Pulmonary artery endothelial cell (primary cell): ENCODE measurements around the gene CDKL4. TPM values are rescaled to one million over a fixed set of nuclear protein-coding genes. Genes with fewer than 3 reads are reported as not detected.
"Not testable (repeated sequence)": the region's sequence is repeated elsewhere in the genome, so short reads cannot be mapped to it uniquely, and the experiment has no call there.

Experiments
- DNase-seq: peaks from one replicate; pipeline ENCODE4 v3.0.0-alpha.2; 2011; ENCODE audit warnings: low read depth, low spot score
- total RNA-seq: library from RNA; depleted of rRNA; stranded (reverse); fragments of >200 nt; gene quantifications from 2 replicates; pipeline ENCODE4 v1.2.3, GENCODE V29; 2014

The CDKL4 gene
- total RNA-seq, 1 donor from 2014 or later, result 0.59 TPM

GRCh38 chr2:39144416-39144815 lies 99.4 kb downstream of the CDKL4 start:
- DNase-seq, result no peak

- no peak for DNase-seq
These were observed 100.7 kb downstream of the CDKL4 start for GRCh38 chr2:39142904-39143605.

GRCh38 chr2:39141334-39142271 lies 102.2 kb downstream of the CDKL4 start:
- DNase-seq, result no peak

- not testable (repeated sequence) for DNase-seq
These were observed 102.8 kb downstream of the CDKL4 start for GRCh38 chr2:39140948-39141333.

GRCh38 chr2:39140322-39140847 lies 103.4 kb downstream of the CDKL4 start:
- no peak for DNase-seq

GRCh38 chr2:39139511-39140237 lies 104.1 kb downstream of the CDKL4 start:
- no peak for DNase-seq

- DNase-seq, result no peak
These were observed 104.9 kb downstream of the CDKL4 start for GRCh38 chr2:39138837-39139211.

GRCh38 chr2:39138187-39138836 lies 105.5 kb downstream of the CDKL4 start:
- DNase-seq, result not testable (repeated sequence)

- DNase-seq, result no peak
These were observed 107.0 kb downstream of the CDKL4 start for GRCh38 chr2:39136799-39137198.

- no peak for DNase-seq
These were observed 108.0 kb downstream of the CDKL4 start for GRCh38 chr2:39135690-39136259.

- DNase-seq, result no peak
These were observed 110.4 kb downstream of the CDKL4 start for GRCh38 chr2:39133215-39133851.

- DNase-seq, result no peak
These were observed 114.8 kb downstream of the CDKL4 start for GRCh38 chr2:39128919-39129391.

GRCh38 chr2:39127973-39128372 lies 115.8 kb downstream of the CDKL4 start:
- DNase-seq, result no peak

Other genes with a start within 250 kb of the CDKL4 start
- 13.3 and 18.6 TPM in 2 replicates for gene SOS1, start 122.9 kb downstream of the CDKL4 start, total RNA-seq
- gene MAP4K3, start 193.3 kb upstream of the CDKL4 start, total RNA-seq, result 17.9 and 19.1 TPM in 2 replicates